GM13977 (cell line): ENCODE data around the gene DNAI7.

Experiments
- DNase-seq: peaks from one replicate; pipeline ENCODE4 v3.0.0; 2012; ENCODE audit warnings: low spot score
- CTCF ChIP-seq: IDR thresholded peaks from 2 replicates; pipeline ENCODE4 v1.5.1; 2012; ENCODE audit warnings: mild to moderate bottlenecking, control low read depth; ENCODE audit not compliant: insufficient read depth; ENCODE audit errors: extremely low read depth, missing control alignments
- in situ Hi-C: fragments of 300-500 bp; cut with MboI; formaldehyde crosslinking; loops from one replicate; pipeline ENCODE4 v1.12.0; 2022; ENCODE audit warnings: low sequenced_read_pairs, low pct_unique_long_range_greater_than_20kb, mixed read lengths, inconsistent platforms; ENCODE audit not compliant: unreplicated experiment

DNAI7 gene

DNA sequence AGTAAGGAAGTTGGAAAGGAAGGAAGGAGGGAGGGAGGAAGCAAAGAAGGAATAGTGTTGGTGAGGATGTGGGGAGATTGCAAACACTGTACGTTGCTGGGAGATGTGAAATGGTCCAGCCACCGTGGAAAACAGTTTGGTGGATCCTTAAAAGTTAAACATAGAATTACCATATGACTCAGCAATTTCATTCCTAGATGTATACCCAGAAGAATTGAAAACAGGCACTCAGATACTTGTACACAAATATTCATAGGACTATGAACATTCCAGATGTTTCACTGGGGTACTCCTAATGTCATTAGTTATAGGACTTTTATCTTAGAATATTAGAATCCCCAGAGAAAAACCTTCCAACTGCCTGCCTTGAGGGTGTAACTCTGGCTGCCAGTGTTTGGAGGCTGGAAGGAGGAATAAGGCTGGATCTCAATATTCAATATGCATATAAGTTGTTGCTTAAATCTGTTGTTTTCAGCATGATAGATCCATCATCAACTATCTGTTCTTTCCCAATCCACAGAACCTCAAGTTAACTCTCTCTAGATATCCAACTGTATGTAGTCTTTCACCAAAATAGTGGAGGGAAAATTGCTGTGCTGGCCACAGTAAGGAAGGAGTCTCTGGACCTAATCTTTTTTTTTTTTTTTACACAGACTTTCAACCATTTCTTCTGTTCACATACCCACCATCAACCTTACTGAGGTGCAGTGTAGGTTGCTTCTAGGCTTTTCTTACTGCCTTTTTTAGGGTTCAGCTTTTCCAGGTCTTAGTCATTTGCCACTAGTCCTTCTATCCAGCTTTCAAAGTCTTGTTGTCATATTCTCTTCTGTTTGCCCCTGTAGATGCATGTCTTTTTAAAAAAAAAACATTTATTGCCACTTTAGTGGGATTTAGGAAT lies 94.5 kb downstream of the DNAI7 start:
- in situ Hi-C loops: no loop called here
- DNase-seq: no peak
- TF ChIP-seq CTCF: no peak

DNA sequence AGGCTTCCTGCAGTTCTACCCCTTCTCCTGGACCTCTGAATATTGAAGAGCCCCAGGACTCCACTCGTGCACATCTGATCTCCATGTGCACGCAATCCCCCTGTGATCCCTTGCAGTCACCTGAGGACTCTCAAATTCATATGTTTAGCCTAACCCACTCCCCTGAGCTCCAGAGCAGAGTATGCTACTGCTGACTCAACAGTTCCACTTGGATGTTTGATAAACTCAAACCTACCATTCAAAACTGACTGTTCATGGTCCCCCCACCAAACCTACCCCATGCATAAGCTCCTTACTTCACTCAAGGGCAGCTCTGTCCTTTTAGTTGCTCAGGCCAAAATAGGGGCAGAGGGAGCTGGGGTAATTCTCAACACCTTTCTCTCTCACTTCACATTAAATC lies 96.0 kb downstream of the DNAI7 start:
- no peak for TF ChIP-seq CTCF
- DNase-seq: no peak
- in situ Hi-C loops: no loop called here

GRCh38 chr12:25089738-25090137 lies 105.2 kb downstream of the DNAI7 start:
- in situ Hi-C loops: no loop called here
- DNase-seq: no peak
- no peak for TF ChIP-seq CTCF

GRCh38 chr12:25087596-25087995 lies 107.4 kb downstream of the DNAI7 start:
- no peak for DNase-seq
- TF ChIP-seq CTCF: no peak
- in situ Hi-C loops: no loop called here

GRCh38 chr12:25084816-25085215 lies 110.1 kb downstream of the DNAI7 start:
- DNase-seq: no peak
- TF ChIP-seq CTCF: no peak
- in situ Hi-C loops: no loop called here

GRCh38 chr12:25083211-25083610 lies 111.7 kb downstream of the DNAI7 start:
- in situ Hi-C loops: no loop called here
- TF ChIP-seq CTCF: no peak
- DNase-seq: no peak
